Raji (cell line): ENCODE measurements around the gene SLC8A2.

ENCODE experiments used
- POLR2A ChIP-seq: IDR thresholded peaks from 2 replicates; pipeline ENCODE4 v1.6.1; 2011; ENCODE audit warnings: low read depth, low read length, control low read depth; ENCODE audit not compliant: insufficient read depth

The SLC8A2 gene

DNA sequence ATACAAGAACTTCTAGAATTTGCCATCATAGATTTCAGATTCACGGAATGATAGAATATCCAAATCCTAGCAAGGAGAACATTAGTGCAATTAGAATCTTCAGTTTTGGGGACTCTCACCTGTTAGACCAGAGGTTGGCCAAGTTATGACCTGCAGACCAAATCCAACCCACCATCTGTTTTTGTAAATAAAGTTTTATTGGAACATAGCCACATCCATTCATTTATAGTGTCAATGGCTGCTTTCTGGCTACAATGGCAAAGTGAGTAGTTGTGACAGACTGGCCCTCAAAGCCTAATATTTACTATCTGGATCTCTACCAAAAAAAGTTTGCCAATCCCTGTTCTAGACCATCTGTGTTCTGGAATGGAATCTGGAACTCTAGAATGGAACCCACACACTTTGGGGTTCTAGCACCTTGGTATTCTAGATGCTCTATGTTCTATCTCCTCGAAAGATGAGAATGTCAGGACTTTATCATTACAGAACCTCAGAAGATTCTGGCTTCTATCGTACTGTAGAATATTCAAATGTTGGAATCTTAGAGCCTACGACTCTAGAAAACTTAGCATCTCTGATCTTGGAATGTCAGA, 9.9 kb upstream of the SLC8A2 start:
- TF ChIP-seq POLR2A: no peak

DNA sequence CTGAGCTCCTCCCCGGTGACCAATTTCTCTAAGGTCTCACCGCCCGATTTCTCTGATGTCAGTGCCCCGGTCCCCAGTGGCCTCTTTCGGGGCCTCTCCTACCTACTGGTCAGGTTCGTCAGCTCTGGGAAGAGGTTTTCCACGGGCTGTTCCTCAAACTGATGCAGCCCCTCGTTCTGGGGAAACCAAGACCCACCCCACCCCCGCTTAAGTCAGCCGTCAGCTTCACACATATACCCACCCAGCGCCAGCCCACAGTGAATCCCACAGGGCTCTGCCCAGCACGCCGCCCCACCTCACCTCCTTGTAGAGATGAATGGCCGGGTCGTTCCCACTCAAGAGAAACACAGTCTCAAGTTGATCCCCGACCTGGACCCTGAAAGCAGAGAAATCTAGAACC, 9.0 kb upstream of the SLC8A2 start:
- TF ChIP-seq POLR2A: no peak

DNA sequence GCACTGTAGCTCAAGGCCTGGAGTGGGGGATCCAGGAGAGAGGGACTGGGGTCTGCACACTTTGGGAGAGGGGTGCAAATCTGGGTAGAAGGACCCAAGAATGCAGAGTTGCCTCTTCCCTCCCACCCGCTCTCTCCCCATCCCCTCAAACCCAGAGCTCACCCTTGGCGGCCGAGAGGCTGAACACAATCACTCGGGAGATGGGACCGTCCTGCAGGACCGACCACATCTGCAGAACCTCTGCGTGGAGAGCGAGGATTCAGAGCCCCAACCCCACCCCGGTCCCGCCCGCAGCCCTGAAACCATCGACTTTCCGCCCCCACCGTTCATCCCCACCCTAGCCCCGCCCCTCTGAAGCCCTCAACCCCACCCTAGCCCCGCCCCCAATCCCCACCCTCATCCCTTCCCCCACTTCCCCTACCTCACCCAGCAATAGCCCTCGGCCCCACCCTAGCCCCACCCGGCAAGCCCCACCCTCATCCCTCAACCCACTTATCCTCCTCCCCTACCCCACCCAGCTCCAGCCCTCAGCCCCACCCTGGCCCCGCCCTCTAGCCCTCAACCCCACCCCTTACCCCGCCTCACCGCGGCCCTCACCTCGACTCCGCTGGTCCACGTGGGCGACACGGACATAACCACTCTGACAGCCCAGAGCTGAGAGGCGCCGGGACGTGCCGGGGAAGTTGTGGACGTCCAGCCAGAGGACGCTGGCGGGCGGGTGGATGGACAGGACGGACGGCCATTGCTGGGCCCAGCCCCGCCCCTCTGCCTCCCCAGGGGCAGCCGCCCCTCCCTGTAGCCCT, 8.2 kb upstream of the SLC8A2 start:
- no peak for TF ChIP-seq POLR2A

DNA sequence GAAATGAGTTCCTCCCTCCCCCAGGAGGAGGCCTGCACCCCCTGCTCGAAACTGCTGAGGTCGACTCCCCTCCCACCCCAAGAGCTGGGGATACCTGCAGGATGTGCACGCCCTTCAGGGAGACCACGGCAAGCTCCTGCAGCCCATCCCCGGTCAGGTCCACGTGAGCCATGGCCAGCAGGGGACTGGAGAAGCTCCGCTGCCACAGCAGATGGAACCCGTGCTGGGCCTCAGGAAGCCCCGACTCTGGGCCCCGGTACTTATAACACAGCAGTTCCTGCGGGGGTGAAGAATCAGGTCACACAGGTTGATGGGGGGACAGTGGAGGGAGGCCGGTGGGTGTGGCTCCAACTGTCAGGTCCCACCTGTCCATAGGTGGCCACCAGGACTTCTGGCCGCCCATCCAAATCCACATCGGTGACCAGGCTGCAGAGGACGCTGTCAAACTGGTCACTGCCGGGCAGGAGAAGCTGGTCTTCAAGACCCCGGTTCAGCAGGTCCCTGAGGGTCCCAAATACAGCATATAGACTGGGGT, 4.8 kb upstream of the SLC8A2 start:
- TF ChIP-seq POLR2A: no peak

- TF ChIP-seq POLR2A: no peak
Measured at GRCh38 chr19:47475465-47475864, 3.8 kb upstream of the SLC8A2 start.

- TF ChIP-seq POLR2A: no peak
Measured at GRCh38 chr19:47473336-47473735, 1.6 kb upstream of the SLC8A2 start.

- no peak for TF ChIP-seq POLR2A
Measured at GRCh38 chr19:47471381-47471732, 336 bp downstream of the SLC8A2 start.

- TF ChIP-seq POLR2A: no peak
Measured at GRCh38 chr19:47470447-47471195, 1.1 kb downstream of the SLC8A2 start.

DNA sequence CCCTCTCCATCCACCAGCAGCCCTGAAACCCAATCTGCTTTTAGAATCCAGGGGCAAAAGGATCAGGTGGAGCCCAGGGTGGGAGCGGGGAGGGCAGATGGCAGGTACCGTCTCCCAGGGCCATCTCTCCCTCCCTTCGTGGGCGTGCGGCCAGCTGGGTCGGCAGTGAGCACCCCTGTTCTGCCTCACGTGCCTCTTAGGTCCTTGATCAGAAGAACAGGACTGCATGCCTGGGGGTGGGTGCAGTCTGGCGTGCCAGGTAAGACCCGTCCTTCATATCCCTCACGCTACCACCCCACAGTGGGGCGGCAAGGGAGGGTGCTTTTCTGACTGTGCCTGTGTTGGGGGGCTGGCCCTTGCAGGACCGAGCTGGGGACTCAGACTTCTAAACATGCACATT, 2.0 kb downstream of the SLC8A2 start:
- no peak for TF ChIP-seq POLR2A

- TF ChIP-seq POLR2A: no peak
Measured at GRCh38 chr19:47469363-47469700, 2.4 kb downstream of the SLC8A2 start.

DNA sequence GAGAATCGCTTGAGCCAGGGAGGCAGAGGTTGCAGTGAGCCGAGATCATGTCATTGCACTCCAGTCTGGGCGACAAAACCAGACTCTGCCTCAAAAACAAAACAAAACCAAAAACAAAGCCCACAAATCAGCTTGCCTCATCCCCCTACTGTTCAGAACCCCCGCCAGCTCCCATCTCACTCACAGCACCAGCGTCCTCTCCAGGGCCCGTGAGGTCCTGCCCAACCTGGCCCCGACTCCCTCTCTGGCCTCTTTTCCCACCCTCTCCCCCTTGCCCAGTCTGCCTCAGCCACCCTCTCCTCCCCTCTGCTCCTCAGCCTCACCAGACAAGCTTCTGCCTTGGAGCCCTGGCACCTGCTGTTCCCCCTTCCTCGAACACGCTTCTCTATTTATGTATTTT, 3.8 kb downstream of the SLC8A2 start:
- TF ChIP-seq POLR2A: no peak

DNA sequence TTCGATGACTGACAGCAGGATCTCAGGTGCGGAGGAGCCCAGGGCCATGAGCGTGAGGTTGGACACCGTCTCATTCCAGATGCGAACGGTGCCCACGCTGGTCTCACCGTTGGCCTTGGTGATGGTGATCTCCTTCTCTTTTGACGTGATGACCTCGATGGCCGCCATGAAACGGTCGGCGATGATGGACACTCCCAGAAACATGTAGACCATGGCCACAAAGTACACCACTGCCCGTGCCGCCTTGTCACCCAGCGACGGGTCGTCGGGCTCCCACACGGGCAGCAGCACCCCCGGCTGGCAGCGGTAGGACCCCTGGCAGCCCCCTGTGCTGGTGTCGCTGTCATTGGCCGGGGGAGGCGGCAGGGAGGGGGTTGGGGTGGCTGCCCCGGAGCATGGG, 5.7 kb downstream of the SLC8A2 start:
- TF ChIP-seq POLR2A: no peak

DNA sequence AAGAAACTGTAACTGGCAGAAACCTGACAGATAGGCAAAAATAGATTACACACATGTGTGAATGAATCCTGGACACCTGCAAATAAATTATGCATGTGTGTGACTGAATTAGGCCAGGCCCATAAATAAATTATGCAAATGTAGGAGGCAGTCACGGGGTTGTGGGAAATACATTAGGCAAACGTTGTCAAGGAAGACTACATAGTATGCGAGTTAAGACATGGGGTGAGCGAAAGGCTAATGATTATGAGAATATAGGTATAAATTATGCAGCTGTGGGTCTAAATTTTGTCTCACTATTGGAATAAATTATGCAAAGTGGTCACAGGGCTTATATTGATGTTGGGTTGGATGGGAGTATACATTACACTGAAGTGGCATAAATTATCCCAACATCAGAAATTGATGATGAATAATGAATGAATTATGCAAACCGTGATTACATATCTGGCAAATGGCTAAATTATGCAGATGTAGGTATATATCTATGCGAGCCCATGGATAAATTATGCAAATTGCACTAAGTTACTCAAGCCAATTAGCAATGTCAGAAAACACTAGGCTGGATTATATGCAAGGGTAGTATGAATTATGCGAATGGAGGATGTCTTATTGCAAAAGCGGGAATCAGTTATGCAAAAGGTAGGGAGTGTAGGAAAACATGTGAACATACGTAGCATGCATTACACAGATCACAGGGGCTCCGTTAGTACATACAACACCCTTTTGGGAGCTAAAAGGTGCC, 6.8 kb downstream of the SLC8A2 start:
- TF ChIP-seq POLR2A: no peak

- TF ChIP-seq POLR2A: no peak
Measured at GRCh38 chr19:47461876-47462275, 9.8 kb downstream of the SLC8A2 start.

- no peak for TF ChIP-seq POLR2A
Measured at GRCh38 chr19:47459477-47459876, 12.2 kb downstream of the SLC8A2 start.
